PFSK-1 (cell line): ENCODE measurements around the gene IQGAP3.

ENCODE experiments used
- FOXP2 ChIP-seq: optimal IDR thresholded peaks from 2 replicates; pipeline ENCODE3; 2011; ENCODE audit warnings: borderline replicate concordance, control low read depth, inconsistent platforms; ENCODE audit not compliant: insufficient read depth; ENCODE audit errors: extremely low read length, extremely low read depth
- POLR2AphosphoS5 ChIP-seq: IDR thresholded peaks from 2 replicates; pipeline ENCODE4 v1.6.1; 2012; ENCODE audit warnings: low read depth, mild to moderate bottlenecking, control low read depth, low read length, moderate library complexity
- SIN3A ChIP-seq: IDR thresholded peaks from 2 replicates; pipeline ENCODE4 v1.6.1; 2012; ENCODE audit warnings: mild to moderate bottlenecking, low read length, moderate library complexity, borderline replicate concordance; ENCODE audit not compliant: insufficient read depth
- TAF1 ChIP-seq: IDR thresholded peaks from 2 replicates; pipeline ENCODE4 v1.6.1; 2012; ENCODE audit warnings: low read length, control low read depth, borderline replicate concordance; ENCODE audit not compliant: insufficient read depth
- TF ChIP-seq, protein P1 (sequence below), 2 experiments: IDR thresholded peaks; 2 replicates each; pipeline versions ENCODE4 v1.6.1 to v1.8.0; 2011 to 2012; ENCODE audit warnings: low read depth in 2 of 2, low read length in 2 of 2, control low read depth in 1 of 2, inconsistent platforms in 1 of 2, mild to moderate bottlenecking in 1 of 2, moderate library complexity in 1 of 2; ENCODE audit not compliant: insufficient read depth in 1 of 2

The IQGAP3 gene

GRCh38 chr1:156490401-156491032, 81.8 kb downstream of the IQGAP3 start:
- no peak for TF ChIP-seq POLR2AphosphoS5
- TF ChIP-seq TAF1, result no peak
- TF ChIP-seq FOXP2, result peak; percentile 7
- TF ChIP-seq SIN3A, result no peak
- TF ChIP-seq, protein P1, sequence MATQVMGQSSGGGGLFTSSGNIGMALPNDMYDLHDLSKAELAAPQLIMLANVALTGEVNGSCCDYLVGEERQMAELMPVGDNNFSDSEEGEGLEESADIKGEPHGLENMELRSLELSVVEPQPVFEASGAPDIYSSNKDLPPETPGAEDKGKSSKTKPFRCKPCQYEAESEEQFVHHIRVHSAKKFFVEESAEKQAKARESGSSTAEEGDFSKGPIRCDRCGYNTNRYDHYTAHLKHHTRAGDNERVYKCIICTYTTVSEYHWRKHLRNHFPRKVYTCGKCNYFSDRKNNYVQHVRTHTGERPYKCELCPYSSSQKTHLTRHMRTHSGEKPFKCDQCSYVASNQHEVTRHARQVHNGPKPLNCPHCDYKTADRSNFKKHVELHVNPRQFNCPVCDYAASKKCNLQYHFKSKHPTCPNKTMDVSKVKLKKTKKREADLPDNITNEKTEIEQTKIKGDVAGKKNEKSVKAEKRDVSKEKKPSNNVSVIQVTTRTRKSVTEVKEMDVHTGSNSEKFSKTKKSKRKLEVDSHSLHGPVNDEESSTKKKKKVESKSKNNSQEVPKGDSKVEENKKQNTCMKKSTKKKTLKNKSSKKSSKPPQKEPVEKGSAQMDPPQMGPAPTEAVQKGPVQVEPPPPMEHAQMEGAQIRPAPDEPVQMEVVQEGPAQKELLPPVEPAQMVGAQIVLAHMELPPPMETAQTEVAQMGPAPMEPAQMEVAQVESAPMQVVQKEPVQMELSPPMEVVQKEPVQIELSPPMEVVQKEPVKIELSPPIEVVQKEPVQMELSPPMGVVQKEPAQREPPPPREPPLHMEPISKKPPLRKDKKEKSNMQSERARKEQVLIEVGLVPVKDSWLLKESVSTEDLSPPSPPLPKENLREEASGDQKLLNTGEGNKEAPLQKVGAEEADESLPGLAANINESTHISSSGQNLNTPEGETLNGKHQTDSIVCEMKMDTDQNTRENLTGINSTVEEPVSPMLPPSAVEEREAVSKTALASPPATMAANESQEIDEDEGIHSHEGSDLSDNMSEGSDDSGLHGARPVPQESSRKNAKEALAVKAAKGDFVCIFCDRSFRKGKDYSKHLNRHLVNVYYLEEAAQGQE (IDR thresholded peaks at IDR 0.05; ENCODE audit: insufficient read depth in 1 of 2, low read depth in 2 of 2, low read length in 2 of 2), result no peak

DNA sequence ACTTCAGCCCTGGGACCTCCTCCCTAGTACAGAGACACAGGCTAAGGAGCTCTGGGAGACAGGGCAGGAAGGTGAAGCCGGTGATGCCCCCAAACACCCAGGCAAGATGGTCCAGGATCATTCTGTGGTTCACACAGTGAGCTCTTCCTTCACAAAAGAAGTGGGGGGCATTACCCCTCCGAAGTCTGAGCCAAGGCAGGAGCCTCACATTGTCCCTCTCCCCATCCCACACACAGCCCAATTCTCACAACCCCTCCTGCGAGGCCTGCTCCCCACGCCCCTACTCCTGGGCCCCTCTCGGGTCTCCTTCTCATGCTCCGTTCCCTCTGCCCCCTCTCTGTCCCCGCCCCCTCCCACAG, 82.5 kb downstream of the IQGAP3 start:
- no peak for TF ChIP-seq TAF1

- TF ChIP-seq SIN3A (no peak), TAF1 (no peak), POLR2AphosphoS5 (no peak), FOXP2 (no peak)
- TF ChIP-seq, protein P1 (IDR thresholded peaks at IDR 0.05; ENCODE audit: insufficient read depth in 1 of 2, low read depth in 2 of 2, low read length in 2 of 2), result no peak
Measured at GRCh38 chr1:156489166-156489934, 83.0 kb downstream of the IQGAP3 start.

DNA sequence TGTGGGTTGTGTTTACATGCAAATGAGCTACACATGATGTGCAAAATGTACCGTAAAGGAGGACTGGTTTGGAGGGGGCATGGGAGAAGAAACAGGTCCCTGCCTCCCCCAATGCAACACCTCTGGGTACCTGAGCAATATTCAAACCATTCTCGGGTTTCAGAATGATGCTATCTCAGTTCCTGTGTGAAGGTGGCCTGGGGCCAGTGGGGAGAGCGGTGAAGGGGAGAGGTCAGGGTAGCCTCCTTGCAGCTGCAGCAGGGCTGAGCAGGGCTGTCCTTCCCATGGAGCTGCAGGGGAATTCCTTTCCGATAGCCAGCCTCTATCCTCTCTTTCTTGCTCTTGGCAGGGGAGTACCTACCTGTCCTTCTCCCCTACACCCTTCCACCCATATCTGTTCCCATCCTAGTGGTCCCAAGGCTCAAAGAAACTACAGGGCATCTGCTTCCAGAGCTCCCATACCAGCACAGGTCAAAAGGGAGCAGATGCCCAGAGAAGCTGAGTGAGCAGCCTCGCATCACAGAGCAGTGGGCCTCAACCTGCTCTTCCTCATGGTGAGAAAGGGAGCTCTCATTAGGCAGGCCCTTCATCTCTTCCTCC, 83.7 kb downstream of the IQGAP3 start:
- TF ChIP-seq POLR2AphosphoS5 (no peak), FOXP2 (no peak), TAF1 (no peak), SIN3A (no peak)
- TF ChIP-seq, protein P1 (IDR thresholded peaks at IDR 0.05; ENCODE audit: insufficient read depth in 1 of 2, low read depth in 2 of 2, low read length in 2 of 2), result no peak

- TF ChIP-seq, protein P1 (IDR thresholded peaks at IDR 0.05; ENCODE audit: insufficient read depth in 1 of 2, low read depth in 2 of 2, low read length in 2 of 2), result no peak
Measured at GRCh38 chr1:156487862-156488261, 84.5 kb downstream of the IQGAP3 start.
